Measurements from ENCODE around the gene FOS. TPM values are rescaled to one million over a fixed set of nuclear protein-coding genes. Genes with fewer than 3 reads are reported as not detected.

Gene FOS
- total and polyA plus RNA-seq, 2 of the 13 experiments (the other 11 are each of a cell fraction or from before 2014, with no cell fraction given): 15.9 to 24.2 TPM

DNA sequence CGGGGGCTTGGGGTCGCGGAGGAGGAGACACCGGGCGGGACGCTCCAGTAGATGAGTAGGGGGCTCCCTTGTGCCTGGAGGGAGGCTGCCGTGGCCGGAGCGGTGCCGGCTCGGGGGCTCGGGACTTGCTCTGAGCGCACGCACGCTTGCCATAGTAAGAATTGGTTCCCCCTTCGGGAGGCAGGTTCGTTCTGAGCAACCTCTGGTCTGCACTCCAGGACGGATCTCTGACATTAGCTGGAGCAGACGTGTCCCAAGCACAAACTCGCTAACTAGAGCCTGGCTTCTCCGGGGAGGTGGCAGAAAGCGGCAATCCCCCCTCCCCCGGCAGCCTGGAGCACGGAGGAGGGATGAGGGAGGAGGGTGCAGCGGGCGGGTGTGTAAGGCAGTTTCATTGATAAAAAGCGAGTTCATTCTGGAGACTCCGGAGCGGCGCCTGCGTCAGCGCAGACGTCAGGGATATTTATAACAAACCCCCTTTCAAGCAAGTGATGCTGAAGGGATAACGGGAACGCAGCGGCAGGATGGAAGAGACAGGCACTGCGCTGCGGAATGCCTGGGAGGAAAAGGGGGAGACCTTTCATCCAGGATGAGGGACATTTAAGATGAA, 630 bp downstream of the FOS start (continued):
- TF ChIP-seq, protein P1, sequence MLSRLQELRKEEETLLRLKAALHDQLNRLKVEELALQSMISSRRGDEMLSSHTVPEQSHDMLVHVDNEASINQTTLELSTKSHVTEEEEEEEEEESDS (CRISPR knock-in tag; IDR thresholded peaks at IDR 0.05; ENCODE audit: borderline replicate concordance): no peak
- TF ChIP-seq ZNF460 (CRISPR knock-in tag; IDR thresholded peaks at IDR 0.05; ENCODE audit: borderline replicate concordance): no peak

- BruUV-seq (replicated peaks): TSS peak; percentile 70
- Histone ChIP-seq H2AFZ (ENCODE audit: low read length) (no peak overlapping the region), H3K36me3 (replicated peaks in 1 of 2; ENCODE audit: control insufficient read depth in 1 of 2, insufficient read depth in 2 of 2, low read length in 2 of 2) (peaks cover 3 to 14% of the 10 kb centered on the region in 2 experiments; a peak in 4 of 5 replicates), H3K9ac (ENCODE audit: insufficient read depth, low read depth, low read length) (peak overlapping the region; percentile 97; the same call in 1 of the 2 replicates), H3K27ac (ENCODE audit: extremely low read length, insufficient read depth, low read length) (no peak overlapping the region), H3K4me1 (ENCODE audit: insufficient read depth, low read length) (peaks cover 60% of the 10 kb centered on the region), H4K20me1 (ENCODE audit: insufficient read depth, low read length) (peaks cover 11% of the 10 kb centered on the region; the same call in 1 of the 2 replicates), H3K9me3 (ENCODE audit: low read length) (no peaks in the 10 kb centered on the region), H3K79me2 (ENCODE audit: insufficient read depth, low read length) (no peaks in the 10 kb centered on the region), H3K4me3 (replicated peaks in 1 of 3; ENCODE audit: insufficient read depth in 1 of 3, low read depth in 2 of 3, low read length in 3 of 3) (peak overlapping the region; percentile 74 to 96 (median 84)), H3K27me3 (ENCODE audit: control insufficient read depth in 1 of 2, insufficient read depth in 2 of 2, low read length in 2 of 2) (peaks cover 1 to 19% of the 10 kb centered on the region in 2 experiments; a peak in 3 of 5 replicates), H3K4me2 (ENCODE audit: low read depth, low read length) (peak overlapping the region; percentile 100)
- intact Hi-C loops (cut with micrococcal nuclease; ENCODE audit: unreplicated experiment) (no loop called here), in situ Hi-C loops (cut with HindIII; ENCODE audit: extremely low pct_ligation_motif_present, low pct_unique_long_range_greater_than_20kb) (no loop called here)
- WGBS (ENCODE audit: low lambda C conversion rate): 90% methylated on average over 25 of the region's 26 CpGs
- DNase-seq (ENCODE audit: low spot score) (no peak), FAIRE-seq (no peak), ATAC-seq (no peak)
- CTCF ChIA-PET (ENCODE audit: low intra/inter-chr PET ratio, low total read pairs): no interaction called here
- 0 out of 2 replicates have a peak, but pooled peaks have one; percentile 1 for TF ChIP-seq ZNF546 (CRISPR knock-in tag; conservative IDR thresholded peaks at IDR 0.05)
- TF ChIP-seq ZNF674 (CRISPR knock-in tag; IDR thresholded peaks at IDR 0.05; ENCODE audit: low read depth): no peak
- TF ChIP-seq PAF1 (CRISPR knock-in tag; IDR thresholded peaks at IDR 0.05): no peak
- TF ChIP-seq ZBTB38 (CRISPR knock-in tag; IDR thresholded peaks at IDR 0.05): peak; percentile 58; the same call in 1 of the 2 replicates
- TF ChIP-seq AGO1 (IDR thresholded peaks at IDR 0.05; ENCODE audit: low read depth, low read length, poor library complexity, severe bottlenecking): peak; percentile 94
- 0 out of 2 replicates have a peak, but pooled peaks have one; percentile 43 for TF ChIP-seq RBFOX2 (IDR thresholded peaks at IDR 0.05; ENCODE audit: low read depth, low read length)
- TF ChIP-seq AGO2 (optimal IDR thresholded peaks at IDR 0.05; ENCODE audit: low read depth, low read length): peak; percentile 23
- TF ChIP-seq SAFB2 (CRISPR knock-in tag; IDR thresholded peaks at IDR 0.05; ENCODE audit: borderline replicate concordance, low read depth): 0 out of 2 replicates have a peak, but pooled peaks have one; percentile 36
- POLR2A ChIA-PET: interaction anchor here (1.3 to 1.5 kb wide), 4 partner anchors 8 to 71 kb away, joined by 4 to 10 read pairs (median 6); no protein-coding TSS in a partner anchor
Measured at GRCh38 chr14:75279763-75280290, 1.2 kb downstream of the FOS start.
